ENCODE results near the gene ARHGAP45. TPM values are rescaled to one million over a fixed set of nuclear protein-coding genes. Genes with fewer than 3 reads are reported as not detected.

The ARHGAP45 gene
- total RNA-seq, 1 donor from 2014 or later = 6.1 TPM

DNA sequence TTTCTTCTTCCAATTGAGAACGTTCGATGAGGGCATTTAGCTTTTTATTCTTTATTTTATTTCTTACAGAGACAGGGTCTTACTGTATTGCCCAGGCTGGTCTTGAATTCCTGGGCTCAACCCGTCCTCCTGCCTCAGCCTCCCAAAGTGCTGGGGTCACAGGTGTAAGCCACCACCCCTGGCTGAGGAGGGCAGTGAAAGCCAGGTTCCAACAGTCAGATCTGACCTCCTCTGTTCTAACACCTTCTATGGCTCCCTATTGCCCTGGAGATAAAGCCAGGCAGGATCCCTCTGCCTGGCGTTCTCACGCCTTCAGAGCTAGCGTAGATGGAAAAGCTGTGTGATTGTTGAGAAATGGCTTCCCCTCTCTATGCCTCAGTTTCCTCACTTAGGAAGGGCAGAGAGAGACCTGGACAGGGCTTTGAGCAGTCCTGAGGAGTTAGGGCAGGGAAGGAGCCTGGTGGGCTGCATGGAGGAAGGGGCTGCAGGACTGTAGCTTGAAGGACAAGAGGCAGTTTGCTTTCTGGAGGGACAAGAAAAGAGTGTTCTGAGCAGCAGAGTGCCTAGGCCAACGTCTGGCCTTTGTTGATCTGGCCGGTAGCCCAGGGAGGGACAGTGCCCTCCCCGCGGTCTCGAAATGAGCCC is 5.5 kb downstream of the ARHGAP45 start:
- H3K4me3 Mint-ChIP-seq (ENCODE audit: low read depth) = no peak overlapping the region
- H3K27ac Mint-ChIP-seq = no peak overlapping the region
- TF ChIP-seq, protein P1, sequence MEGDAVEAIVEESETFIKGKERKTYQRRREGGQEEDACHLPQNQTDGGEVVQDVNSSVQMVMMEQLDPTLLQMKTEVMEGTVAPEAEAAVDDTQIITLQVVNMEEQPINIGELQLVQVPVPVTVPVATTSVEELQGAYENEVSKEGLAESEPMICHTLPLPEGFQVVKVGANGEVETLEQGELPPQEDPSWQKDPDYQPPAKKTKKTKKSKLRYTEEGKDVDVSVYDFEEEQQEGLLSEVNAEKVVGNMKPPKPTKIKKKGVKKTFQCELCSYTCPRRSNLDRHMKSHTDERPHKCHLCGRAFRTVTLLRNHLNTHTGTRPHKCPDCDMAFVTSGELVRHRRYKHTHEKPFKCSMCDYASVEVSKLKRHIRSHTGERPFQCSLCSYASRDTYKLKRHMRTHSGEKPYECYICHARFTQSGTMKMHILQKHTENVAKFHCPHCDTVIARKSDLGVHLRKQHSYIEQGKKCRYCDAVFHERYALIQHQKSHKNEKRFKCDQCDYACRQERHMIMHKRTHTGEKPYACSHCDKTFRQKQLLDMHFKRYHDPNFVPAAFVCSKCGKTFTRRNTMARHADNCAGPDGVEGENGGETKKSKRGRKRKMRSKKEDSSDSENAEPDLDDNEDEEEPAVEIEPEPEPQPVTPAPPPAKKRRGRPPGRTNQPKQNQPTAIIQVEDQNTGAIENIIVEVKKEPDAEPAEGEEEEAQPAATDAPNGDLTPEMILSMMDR (IDR thresholded peaks at IDR 0.05; ENCODE audit: unreplicated experiment) = no peak
- H3K4me1 Mint-ChIP-seq (ENCODE audit: low read depth) = peaks cover 7% of the 10 kb centered on the region
- DNase-seq (ENCODE audit: low spot score, unreplicated experiment) = no peak
- H3K9me3 Mint-ChIP-seq (ENCODE audit: low read depth) = no peaks in the 10 kb centered on the region
- H3K27me3 Mint-ChIP-seq = peaks cover 40% of the 10 kb centered on the region
- H3K36me3 Mint-ChIP-seq (ENCODE audit: insufficient read depth) = no peaks in the 10 kb centered on the region

DNA sequence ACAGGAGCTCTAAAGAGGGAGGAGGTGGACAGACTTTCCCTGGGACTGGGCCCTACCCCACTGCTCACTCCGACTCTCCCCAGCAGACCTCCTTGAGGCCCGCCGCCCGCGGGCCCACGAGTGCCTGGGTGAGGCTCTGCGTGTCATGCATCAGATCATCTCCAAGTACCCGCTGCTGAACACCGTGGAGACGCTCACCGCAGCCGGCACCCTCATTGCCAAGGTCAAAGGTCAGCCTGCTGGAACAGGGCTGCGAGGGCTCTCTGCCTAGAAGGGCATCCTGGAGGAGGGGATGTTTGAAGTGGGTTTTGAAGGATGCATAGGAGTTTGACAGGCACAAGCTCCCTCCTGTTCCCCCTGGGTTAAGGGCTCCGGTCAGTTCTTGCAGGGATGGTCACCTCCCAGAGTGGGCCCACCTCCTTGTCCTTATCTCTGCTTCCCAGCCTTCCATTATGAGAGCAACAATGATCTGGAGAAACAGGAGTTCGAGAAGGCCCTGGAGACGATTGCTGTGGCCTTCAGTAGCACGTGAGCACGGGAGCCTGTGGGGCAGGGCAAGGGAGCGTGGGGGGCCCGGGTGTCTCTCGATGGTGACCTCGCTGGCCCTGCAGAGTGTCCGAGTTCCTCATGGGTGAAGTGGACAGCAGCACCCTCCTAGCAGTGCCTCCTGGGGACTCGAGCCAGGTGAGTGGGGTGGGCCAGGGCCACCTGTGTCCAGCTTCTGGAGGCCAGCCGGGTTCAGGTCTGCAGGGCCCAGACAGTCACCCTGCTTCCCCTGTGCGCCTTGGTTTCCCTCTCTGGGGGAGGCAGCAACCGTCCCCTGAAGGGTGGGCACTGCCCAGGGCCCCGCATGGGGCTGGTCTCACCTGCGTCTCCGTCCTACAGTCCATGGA is 6.3 kb downstream of the ARHGAP45 start:
- DNase-seq (ENCODE audit: low spot score, unreplicated experiment) = no peak
- Mint-ChIP-seq H3K27ac (no peak overlapping the region), H3K27me3 (peaks cover 40% of the 10 kb centered on the region), H3K4me1 (ENCODE audit: low read depth) (peaks cover 7% of the 10 kb centered on the region), H3K4me3 (ENCODE audit: low read depth) (no peak overlapping the region), H3K36me3 (ENCODE audit: insufficient read depth) (no peaks in the 10 kb centered on the region), H3K9me3 (ENCODE audit: low read depth) (no peaks in the 10 kb centered on the region)
- TF ChIP-seq, protein P1 (IDR thresholded peaks at IDR 0.05; ENCODE audit: unreplicated experiment) = no peak

DNA sequence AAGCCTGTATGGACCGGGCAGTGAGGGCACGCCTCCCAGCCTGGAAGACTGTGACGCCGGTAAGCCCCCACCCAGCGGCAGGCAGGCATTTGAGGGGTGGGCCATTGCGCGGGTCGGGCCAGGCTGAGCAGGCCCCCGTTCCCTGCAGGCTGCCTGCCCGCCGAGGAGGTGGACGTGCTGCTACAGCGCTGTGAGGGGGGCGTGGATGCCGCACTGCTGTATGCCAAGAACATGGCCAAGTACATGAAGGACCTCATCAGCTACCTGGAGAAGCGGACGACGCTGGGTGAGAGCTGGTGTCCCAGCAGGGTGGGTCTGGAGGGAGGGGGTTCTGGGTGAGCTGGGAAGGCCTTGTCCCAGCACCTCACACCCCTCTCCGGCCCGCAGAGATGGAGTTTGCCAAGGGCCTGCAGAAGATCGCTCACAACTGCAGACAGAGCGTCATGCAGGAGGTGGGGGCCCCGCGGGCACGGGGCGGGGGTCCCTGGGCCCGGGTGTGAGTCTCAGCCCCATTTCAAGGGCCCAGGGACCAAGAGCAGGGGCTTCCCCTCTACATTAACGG is 7.1 kb downstream of the ARHGAP45 start:
- Mint-ChIP-seq H3K27ac (no peak overlapping the region), H3K27me3 (peaks cover 34% of the 10 kb centered on the region), H3K9me3 (ENCODE audit: low read depth) (no peaks in the 10 kb centered on the region), H3K36me3 (ENCODE audit: insufficient read depth) (no peaks in the 10 kb centered on the region), H3K4me1 (ENCODE audit: low read depth) (peaks cover 7% of the 10 kb centered on the region), H3K4me3 (ENCODE audit: low read depth) (no peak overlapping the region)
- DNase-seq (ENCODE audit: low spot score, unreplicated experiment) = no peak
- TF ChIP-seq, protein P1 (IDR thresholded peaks at IDR 0.05; ENCODE audit: unreplicated experiment) = no peak

DNA sequence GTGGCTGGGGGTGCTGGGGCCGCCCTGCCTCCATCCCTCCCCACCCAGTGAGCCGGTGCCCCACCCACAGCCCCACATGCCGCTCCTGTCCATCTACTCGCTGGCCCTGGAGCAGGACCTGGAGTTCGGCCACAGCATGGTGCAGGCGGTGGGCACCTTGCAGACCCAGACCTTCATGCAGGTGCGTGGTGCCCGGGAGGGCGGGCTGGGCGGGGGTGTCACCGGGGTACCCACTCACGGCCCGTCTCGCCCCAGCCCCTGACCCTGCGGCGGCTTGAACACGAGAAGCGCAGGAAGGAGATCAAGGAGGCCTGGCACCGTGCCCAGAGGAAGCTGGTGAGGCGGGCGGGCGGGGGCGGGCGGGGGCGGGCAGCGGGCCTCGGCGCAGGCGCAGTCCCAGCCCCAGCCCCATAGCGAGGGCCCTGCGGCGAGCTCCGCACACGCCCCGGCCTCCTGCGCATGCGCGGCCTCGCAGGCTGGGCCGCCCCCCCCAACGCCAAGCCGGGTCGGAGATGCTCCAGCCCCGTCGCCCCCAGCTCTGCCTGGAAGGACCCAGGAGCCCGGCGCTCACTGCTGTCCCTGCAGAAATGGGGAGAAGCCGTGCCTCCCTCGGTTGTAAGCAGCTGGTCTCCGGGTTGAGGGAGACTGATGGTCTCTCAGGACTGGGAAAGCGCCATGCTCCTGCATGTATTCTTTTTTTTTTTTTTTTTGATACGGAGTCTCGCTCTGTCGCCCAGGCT is 7.7 kb downstream of the ARHGAP45 start:
- TF ChIP-seq, protein P1 (IDR thresholded peaks at IDR 0.05; ENCODE audit: unreplicated experiment) = no peak
- no peak for DNase-seq (ENCODE audit: low spot score, unreplicated experiment)
- Mint-ChIP-seq H3K4me3 (ENCODE audit: low read depth) (no peak overlapping the region), H3K27ac (peak overlapping the region; percentile 74), H3K27me3 (peaks cover 30% of the 10 kb centered on the region), H3K9me3 (ENCODE audit: low read depth) (no peaks in the 10 kb centered on the region), H3K4me1 (ENCODE audit: low read depth) (peaks cover 7% of the 10 kb centered on the region), H3K36me3 (ENCODE audit: insufficient read depth) (no peaks in the 10 kb centered on the region)

DNA sequence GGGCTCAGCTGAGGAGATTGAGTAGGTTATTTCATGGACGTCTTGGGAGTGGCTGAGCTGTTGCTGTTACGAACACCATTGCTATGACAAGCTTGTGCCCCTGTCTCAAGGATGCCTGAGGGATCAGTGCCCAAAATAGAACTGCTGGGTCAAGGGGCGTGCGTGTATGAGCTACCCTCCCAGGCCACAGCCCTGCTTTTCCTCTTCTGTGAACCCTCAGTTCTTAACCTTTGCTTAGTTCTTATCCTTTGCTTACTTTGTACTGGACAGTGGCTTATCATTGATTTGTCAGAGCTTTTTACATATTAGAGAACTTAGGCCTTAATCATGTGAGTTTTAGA is 9.0 kb downstream of the ARHGAP45 start:
- Mint-ChIP-seq H3K27ac (no peak overlapping the region), H3K4me1 (ENCODE audit: low read depth) (peaks cover 7% of the 10 kb centered on the region)

More for the DNA sequence above, 9.0 kb downstream of the ARHGAP45 start:
- TF ChIP-seq, protein P1 (IDR thresholded peaks at IDR 0.05; ENCODE audit: unreplicated experiment) = no peak
- peaks cover 24% of the 10 kb centered on the region for H3K27me3 Mint-ChIP-seq
- H3K36me3 Mint-ChIP-seq (ENCODE audit: insufficient read depth) = no peaks in the 10 kb centered on the region
- no peak overlapping the region for H3K4me3 Mint-ChIP-seq (ENCODE audit: low read depth)
- DNase-seq (ENCODE audit: low spot score, unreplicated experiment) = no peak
- H3K9me3 Mint-ChIP-seq (ENCODE audit: low read depth) = no peaks in the 10 kb centered on the region

Measured in progenitor cell of endocrine pancreas (in vitro differentiated cells).